Cardiac fibroblast (primary cell): ENCODE measurements around the gene LRRC59.

ENCODE experiments used
- DNase-seq, 2 donors: peaks; one replicate each; pipeline versions ENCODE4 v3.0.0 to v3.0.0-alpha.2; 2010; ENCODE audit warnings: low read depth in 2 of 2
- H3K4me3 ChIP-seq, 2 donors: replicated peaks in 1 of 2; 1 replicate in 1 of 2; 2 replicates in 1 of 2; pipeline ENCODE4 v1.5.1; 2011; ENCODE audit warnings: low read depth in 2 of 2, low read length in 2 of 2, mild to moderate bottlenecking in 2 of 2, moderate library complexity in 1 of 2
- TF ChIP-seq, protein P1 (sequence below): IDR thresholded peaks from one replicate; pipeline ENCODE4 v1.5.1; 2011; ENCODE audit warnings: low read depth, mild to moderate bottlenecking, low read length, inconsistent platforms

The LRRC59 gene

DNA sequence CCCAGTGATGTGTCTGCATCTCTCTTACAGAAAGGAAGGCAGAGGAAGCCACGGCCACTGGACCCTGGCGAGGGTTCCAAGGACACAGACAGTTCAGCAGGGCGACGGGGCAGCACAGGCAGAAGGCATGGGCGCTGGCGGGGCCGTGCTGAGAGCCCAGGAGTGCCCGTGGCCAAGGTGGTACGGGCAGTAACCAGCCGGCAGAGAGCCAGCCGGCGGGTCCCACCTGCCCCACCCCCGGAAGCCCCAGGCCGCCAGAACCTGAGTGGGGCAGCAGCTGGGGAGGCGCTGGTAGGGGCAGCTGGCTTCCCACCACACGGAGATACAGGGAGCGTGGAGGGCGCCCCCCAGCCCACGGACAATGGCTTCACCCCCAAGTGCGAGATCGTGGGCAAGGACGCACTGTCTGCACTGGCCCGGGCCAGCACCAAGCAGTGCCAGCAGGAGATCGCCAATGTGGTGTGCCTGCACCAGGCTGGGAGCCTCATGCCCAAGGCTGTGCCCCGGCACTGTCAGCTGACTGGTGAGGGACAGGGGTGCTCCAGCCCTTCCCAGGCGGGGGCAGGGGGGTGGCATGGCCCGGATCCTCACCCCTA is 43.6 kb downstream of the LRRC59 start:
- no peak for DNase-seq
- H3K4me3 ChIP-seq = no peak overlapping the region
- TF ChIP-seq, protein P1, sequence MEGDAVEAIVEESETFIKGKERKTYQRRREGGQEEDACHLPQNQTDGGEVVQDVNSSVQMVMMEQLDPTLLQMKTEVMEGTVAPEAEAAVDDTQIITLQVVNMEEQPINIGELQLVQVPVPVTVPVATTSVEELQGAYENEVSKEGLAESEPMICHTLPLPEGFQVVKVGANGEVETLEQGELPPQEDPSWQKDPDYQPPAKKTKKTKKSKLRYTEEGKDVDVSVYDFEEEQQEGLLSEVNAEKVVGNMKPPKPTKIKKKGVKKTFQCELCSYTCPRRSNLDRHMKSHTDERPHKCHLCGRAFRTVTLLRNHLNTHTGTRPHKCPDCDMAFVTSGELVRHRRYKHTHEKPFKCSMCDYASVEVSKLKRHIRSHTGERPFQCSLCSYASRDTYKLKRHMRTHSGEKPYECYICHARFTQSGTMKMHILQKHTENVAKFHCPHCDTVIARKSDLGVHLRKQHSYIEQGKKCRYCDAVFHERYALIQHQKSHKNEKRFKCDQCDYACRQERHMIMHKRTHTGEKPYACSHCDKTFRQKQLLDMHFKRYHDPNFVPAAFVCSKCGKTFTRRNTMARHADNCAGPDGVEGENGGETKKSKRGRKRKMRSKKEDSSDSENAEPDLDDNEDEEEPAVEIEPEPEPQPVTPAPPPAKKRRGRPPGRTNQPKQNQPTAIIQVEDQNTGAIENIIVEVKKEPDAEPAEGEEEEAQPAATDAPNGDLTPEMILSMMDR = no peak

DNA sequence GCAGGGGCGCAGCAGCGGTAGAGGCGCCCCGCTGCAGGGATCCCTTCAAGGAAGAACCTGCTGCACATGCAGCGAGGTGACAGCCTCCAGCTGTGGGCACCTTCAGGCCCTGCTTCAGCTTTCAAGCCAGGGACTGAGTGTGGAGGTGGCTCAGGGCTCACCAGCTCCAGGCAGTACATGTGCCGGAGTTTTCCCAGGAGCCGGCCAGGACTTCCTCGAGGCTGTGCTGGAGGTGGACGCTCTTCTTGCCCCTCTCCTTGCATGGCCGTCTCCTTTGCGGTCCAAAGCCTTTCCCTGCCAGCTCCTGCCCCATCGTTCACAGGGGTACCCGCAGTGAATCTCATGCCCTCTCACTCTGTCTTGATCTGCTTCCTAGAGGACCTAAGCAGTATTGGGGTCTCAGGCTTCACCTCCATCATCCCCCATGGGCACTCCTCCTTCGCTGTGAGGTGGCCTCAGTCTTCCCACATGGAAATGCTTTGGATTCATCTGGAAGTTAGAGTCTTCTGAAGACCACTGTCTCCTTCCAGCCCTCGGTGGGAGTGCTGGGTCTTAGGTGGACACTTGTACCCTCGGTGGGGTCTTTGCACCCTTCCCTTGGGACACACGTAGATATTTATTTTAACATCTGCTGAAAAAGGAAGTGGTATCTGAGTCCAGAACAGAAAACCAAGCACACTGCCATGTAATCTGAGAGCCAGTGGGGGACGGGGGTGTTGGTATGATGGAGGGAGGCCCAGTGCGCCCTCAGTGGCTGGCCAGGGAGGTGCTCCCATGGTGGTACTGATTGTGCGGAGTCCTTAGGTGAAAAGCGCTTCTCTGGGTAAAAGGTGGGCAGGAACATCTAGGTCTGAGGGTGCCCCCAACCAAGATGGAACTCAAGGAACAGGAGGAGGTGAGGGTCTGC is 44.4 kb downstream of the LRRC59 start:
- no peak for DNase-seq
- H3K4me3 ChIP-seq = no peak overlapping the region
- TF ChIP-seq, protein P1 = no peak

DNA sequence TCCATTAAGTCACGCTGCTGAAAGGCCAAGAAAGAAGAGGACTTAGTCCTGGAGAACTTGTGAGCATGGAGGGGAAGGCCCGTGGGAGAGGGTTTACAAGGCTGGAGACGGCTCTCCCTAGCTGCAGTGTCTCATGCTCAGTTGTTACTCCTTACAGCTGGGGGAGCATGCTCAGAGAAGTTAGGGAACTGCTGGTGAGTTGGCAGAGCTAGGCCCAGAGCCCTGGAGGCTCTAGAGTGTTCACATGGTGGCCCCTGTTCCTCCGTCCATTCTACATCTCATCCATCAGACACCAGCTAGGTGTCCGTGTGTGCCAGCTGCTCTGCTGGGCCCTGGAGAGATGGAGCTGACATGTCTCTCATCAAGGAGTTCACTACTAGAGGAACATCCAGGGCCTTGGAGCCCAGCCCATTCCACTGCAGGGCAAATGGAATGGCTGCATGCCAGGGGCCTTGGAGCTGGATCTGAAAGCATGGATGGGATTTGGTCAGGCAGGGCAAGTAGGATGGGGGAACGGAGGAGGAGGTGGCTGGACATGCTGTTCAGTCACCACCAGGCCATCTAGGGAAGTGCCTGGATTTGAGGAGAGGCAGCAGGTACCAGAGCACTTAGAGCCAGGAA is 45.1 kb downstream of the LRRC59 start:
- DNase-seq = no peak
- H3K4me3 ChIP-seq = no peak overlapping the region
- TF ChIP-seq, protein P1 = no peak

DNA sequence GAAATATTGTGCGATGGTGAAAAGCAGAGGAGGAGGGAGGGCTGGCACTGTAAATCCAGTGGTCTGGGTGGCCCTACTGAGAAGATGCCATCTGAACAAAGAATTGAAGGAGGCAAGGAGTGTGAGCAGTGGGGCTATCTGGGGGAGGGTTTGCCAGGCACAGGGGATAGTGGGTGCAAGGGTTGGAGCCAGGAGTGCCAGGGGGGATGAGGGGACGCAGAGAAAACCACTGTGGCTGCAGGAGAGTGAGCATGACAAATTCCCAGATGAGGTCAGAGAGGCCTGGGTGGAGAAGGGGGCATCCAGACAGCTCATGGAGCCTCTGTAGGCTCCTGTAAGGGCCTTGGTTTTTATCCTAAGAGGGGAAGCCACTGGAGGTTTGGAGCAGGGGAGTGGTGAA is 46.6 kb downstream of the LRRC59 start:
- no peak for DNase-seq
- no peak overlapping the region for H3K4me3 ChIP-seq
- TF ChIP-seq, protein P1 = no peak

DNA sequence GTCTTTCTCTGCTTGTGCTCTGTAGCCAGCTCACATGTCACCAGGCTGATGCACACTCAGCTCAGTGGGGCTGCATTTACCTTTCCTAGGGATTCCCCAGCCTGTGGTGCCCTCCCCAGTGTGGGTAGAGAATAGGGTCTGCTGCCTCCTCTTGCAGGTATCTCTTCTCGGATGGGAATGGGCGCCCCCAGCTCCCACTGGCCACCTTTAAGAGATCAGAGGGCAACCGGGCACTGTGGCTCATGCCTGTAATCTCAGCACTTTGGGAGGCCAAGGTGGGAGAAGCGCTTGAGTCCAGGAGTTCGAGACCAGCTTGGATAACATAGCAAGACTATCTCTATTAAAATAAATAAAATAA is 48.1 kb downstream of the LRRC59 start:
- TF ChIP-seq, protein P1 = no peak
- no peak for DNase-seq
- H3K4me3 ChIP-seq = no peak overlapping the region

DNA sequence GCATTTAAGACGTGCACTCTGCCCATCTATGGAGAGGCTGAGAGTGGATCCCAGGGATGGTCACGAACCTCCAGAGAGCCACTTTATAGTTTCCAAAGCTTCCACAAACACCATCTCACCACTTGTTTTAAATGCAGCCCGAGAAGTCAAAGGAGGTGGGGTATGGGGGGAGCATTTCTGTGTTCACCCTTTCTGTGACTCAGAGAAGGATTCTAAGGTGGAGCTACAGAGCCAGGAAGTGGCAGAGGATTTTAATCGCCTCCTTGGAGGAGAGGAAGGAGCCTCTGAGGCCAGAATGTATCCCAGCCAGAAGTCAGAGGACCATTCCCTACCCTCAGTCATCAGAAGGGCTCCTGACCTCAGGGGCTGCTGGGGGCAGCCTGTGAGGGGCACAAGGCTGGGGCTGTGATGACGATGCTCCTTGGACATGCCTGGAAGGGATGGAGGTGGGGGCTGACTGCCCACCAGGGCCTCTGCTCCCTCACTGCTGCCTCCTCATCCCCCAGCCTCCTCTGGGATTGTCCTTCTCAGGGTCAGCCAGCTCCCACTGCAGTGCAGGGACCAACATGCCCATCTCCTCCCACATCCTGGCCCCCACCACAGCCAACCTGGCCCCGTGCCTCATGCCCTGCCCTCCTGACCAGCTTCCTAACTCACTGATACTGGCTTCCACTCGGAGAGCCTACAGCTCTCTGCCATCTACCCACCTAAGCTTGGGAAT is 48.6 kb downstream of the LRRC59 start:
- no peak overlapping the region for H3K4me3 ChIP-seq
- DNase-seq = peak; percentile 44 to 56
- TF ChIP-seq, protein P1 = no peak
